Panc1 (cell line): ENCODE results near the gene NOL9. TPM values are rescaled to one million over a fixed set of nuclear protein-coding genes. Genes with fewer than 3 reads are reported as not detected.

Experiments used
- ATAC-seq: fragments of 200-7000 bp; cut with Tn5 transposase; 2 replicates; pipeline ENCODE4 v1.9.1; 2020; ENCODE audit warnings: mild to moderate bottlenecking, moderate library complexity
- BruUV-seq: library from RNA; stranded (reverse); fragments of 400-500 nt; replicated peaks from 2 replicates; lab custom pipeline; 2021; lab: Mats Ljungman, UMichigan
- CTCF ChIA-PET: fragments of 300-600 bp; sonication (Branson Sonifier 250); formaldehyde crosslinking; loops from one replicate; lab custom pipeline; 2022; ENCODE audit warnings: antibody characterized with exemption; lab: Charles Lee
- POLR2A ChIA-PET: fragments of 300-600 bp; sonication (Branson Sonifier 250); formaldehyde crosslinking; loops from one replicate; lab custom pipeline; 2022; ENCODE audit warnings: antibody characterized with exemption; lab: Charles Lee
- DNase-seq: peaks from one replicate; pipeline ENCODE4 v3.0.0-alpha.2; 2010; ENCODE audit warnings: low read depth, low spot score
- H3K27ac ChIP-seq: 2 replicates; pipeline ENCODE4 v1.5.1; 2011; ENCODE audit warnings: mild to moderate bottlenecking, low read length, inconsistent platforms
- H3K27me3 ChIP-seq: fragments of 200-500 bp; sonication (Bioruptor generic); 2 replicates; pipeline ENCODE4 v1.6.0; 2014; ENCODE audit warnings: low read length, inconsistent platforms; ENCODE audit not compliant: control insufficient read depth, insufficient read depth
- H3K36me3 ChIP-seq: fragments of 200-500 bp; sonication (Bioruptor generic); 2 replicates; pipeline ENCODE4 v1.5.1; 2014; ENCODE audit warnings: inconsistent platforms, mild to moderate bottlenecking, low read length, moderate library complexity; ENCODE audit not compliant: control insufficient read depth, insufficient read depth
- H3K4me1 ChIP-seq: 2 replicates; pipeline ENCODE4 v1.5.1; 2011; ENCODE audit warnings: inconsistent platforms, mild to moderate bottlenecking, low read length, moderate library complexity; ENCODE audit not compliant: control insufficient read depth, insufficient read depth
- H3K4me3 ChIP-seq, 2 experiments: 2 replicates each; pipeline ENCODE4 v1.5.1; 2011 to 2012; ENCODE audit warnings: low read depth in 2 of 2, low read length in 2 of 2, mild to moderate bottlenecking in 2 of 2, inconsistent platforms in 1 of 2, moderate library complexity in 1 of 2
- H3K9me3 ChIP-seq: fragments of 200-500 bp; sonication (Bioruptor generic); 2 replicates; pipeline ENCODE4 v1.5.1; 2014; ENCODE audit warnings: low read depth, mild to moderate bottlenecking, inconsistent platforms, low read length, moderate library complexity; ENCODE audit not compliant: control insufficient read depth, insufficient read depth
- CTCF ChIP-seq: fragments of 450-650 bp; IDR thresholded peaks from 2 replicates; pipeline ENCODE4 v1.5.1; 2017; ENCODE audit warnings: mild to moderate bottlenecking
- POLR2AphosphoS5 ChIP-seq: IDR thresholded peaks from 2 replicates; pipeline ENCODE4 v1.6.1; 2012; ENCODE audit warnings: mild to moderate bottlenecking, low read depth, low read length, moderate library complexity
- REST ChIP-seq, 2 experiments: IDR thresholded peaks; 2 replicates each; pipeline ENCODE4 v1.6.1; 2011 to 2012; ENCODE audit warnings: low read depth in 2 of 2, control low read depth in 1 of 2, low read length in 1 of 2, mild to moderate bottlenecking in 1 of 2, moderate library complexity in 1 of 2; ENCODE audit not compliant: insufficient read depth in 1 of 2
- SIN3A ChIP-seq: IDR thresholded peaks from 2 replicates; pipeline ENCODE4 v1.6.1; 2012; ENCODE audit warnings: low read depth, mild to moderate bottlenecking, low read length, moderate library complexity, borderline replicate concordance; ENCODE audit not compliant: insufficient read depth
- TCF7L2 ChIP-seq: IDR thresholded peaks from 2 replicates; pipeline ENCODE4 v1.6.1; 2011; ENCODE audit warnings: mild to moderate bottlenecking, low read depth, low read length, inconsistent platforms
- in situ Hi-C: cut with HindIII; loops from 2 replicates; pipeline ENCODE4 v1.10.0; 2016; ENCODE audit warnings: low sequenced_read_pairs, low pct_unique_long_range_greater_than_20kb
- intact Hi-C: fragments of 100-400 bp; cut with micrococcal nuclease; formaldehyde crosslinking; loops from one replicate; pipeline ENCODE4 v1.10.0; 2022; ENCODE audit not compliant: unreplicated experiment
- total RNA-seq: library from RNA; stranded (reverse); gene quantifications from one replicate; pipeline ENCODE4 v1.2.1, GENCODE V29; 2021; ENCODE audit not compliant: unreplicated experiment

NOL9 gene
- total RNA-seq, 1 experiment from 2014 or later, result 46.4 TPM

GRCh38 chr1:6489799-6490180 lies 64.5 kb downstream of the NOL9 start:
- H3K4me3 ChIP-seq, result peak overlapping the region; percentile 85 to 98
- peak overlapping the region; percentile 78 for H3K27ac ChIP-seq
- no peaks in the 10 kb centered on the region for H3K9me3 ChIP-seq
- ATAC-seq, result peak; percentile 81
- TF ChIP-seq SIN3A (no peak), CTCF (peak; percentile 99)
- no peaks in the 10 kb centered on the region; the same call in 1 of the 2 replicates for H3K36me3 ChIP-seq
- DNase-seq, result no peak
- ChIA-PET CTCF (interaction anchor here (0.5 to 1.8 kb wide), 3 partner anchors 8 to 11 kb away, joined by 3 to 8 read pairs (median 5); no protein-coding TSS in a partner anchor), POLR2A (no interaction called here)
- intact Hi-C loops (no loop called here), in situ Hi-C loops (no loop called here)
- H3K27me3 ChIP-seq, result no peaks in the 10 kb centered on the region
- H3K4me1 ChIP-seq, result peaks cover 27% of the 10 kb centered on the region
- BruUV-seq, result no TSS peak

- no peak overlapping the region for H3K27ac ChIP-seq
- no TSS peak for BruUV-seq
Measured at GRCh38 chr1:6489383-6489765, 64.9 kb downstream of the NOL9 start.

More at GRCh38 chr1:6489383-6489765, 64.9 kb downstream of the NOL9 start:
- no peaks in the 10 kb centered on the region; the same call in 1 of the 2 replicates for H3K36me3 ChIP-seq
- H3K9me3 ChIP-seq, result no peaks in the 10 kb centered on the region
- peak overlapping the region; percentile 85 to 98; a peak in 3 of 4 replicates for H3K4me3 ChIP-seq
- peaks cover 27% of the 10 kb centered on the region for H3K4me1 ChIP-seq
- H3K27me3 ChIP-seq, result no peaks in the 10 kb centered on the region
- ChIA-PET POLR2A (no interaction called here), CTCF (interaction anchor here (0.5 to 1.8 kb wide), 3 partner anchors 8 to 11 kb away, joined by 3 to 8 read pairs (median 5); no protein-coding TSS in a partner anchor)
- DNase-seq (no peak), ATAC-seq (no peak)
- TF ChIP-seq CTCF, result no peak
- no peak for TF ChIP-seq SIN3A
- TF ChIP-seq TCF7L2, result no peak
- no peak for TF ChIP-seq REST (IDR thresholded peaks at IDR 0.05; ENCODE audit: insufficient read depth in 1 of 2, low read depth in 2 of 2, low read length in 1 of 2)
- TF ChIP-seq POLR2AphosphoS5, result no peak
- intact Hi-C loops (no loop called here), in situ Hi-C loops (no loop called here)
